ENCODE measurements around the gene P2RY12. TPM values are rescaled to one million over a fixed set of nuclear protein-coding genes. Genes with fewer than 3 reads are reported as not detected.
A peak's percentile ranks its signal among the peaks of the same experiment; 100 is the strongest.

The P2RY12 gene
- total RNA-seq, 4 donors from 2014 or later = 1.5 to 4.6 (median 2.8) TPM

DNA sequence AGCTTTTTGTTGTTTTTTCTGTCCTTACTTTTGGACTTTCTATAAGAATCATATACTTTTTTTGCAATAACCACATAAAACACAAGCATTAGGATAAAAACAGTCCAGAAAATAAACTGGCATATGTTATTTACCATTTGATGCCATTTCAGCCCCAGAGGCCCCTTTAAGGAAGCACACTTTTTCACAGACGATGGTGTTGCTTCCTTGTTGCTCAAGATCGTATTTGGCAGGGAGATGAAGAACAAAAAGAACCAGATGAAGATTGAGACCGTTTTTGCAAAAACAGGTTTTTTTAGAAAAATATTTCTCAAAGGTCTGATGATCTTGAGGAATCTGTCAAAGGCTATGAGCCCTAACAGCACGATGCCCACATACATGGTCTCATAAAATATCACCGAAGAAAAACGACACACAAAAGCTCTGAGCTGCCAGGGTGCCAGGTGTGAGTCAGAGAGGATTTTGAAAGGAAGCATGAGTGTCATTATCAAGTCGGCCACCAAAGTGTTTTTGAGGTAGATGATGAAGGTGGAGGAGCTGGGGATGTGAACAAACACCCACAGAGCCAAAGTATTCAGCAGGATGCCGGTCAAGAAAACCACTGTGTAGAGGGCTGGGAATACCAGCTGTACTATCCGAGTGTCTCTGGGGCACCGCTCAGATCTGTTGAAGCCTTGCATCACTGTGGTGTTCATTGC, 56.1 kb downstream of the P2RY12 start:
- peaks cover 0 to 8% (median 4%) of the 10 kb centered on the region in 4 donors for H3K4me1 ChIP-seq
- no peak for TF ChIP-seq POLR2AphosphoS5 (IDR thresholded peaks at IDR 0.05)
- no peak for TF ChIP-seq EP300 (IDR thresholded peaks at IDR 0.05)
- TF ChIP-seq POLR2A (IDR thresholded peaks at IDR 0.05; ENCODE audit: low read depth) = no peak
- no peak for TF ChIP-seq CTCF (IDR thresholded peaks at IDR 0.05)
- intact Hi-C loops (cut with DNase I) = no loop called here
- H3K36me3 ChIP-seq = no peaks in the 10 kb centered on the region
- 55% methylated on average over 10 of the region's 10 CpGs for WGBS
- H3K27me3 ChIP-seq = no peaks in the 10 kb centered on the region
- no peak for DNase-seq (ENCODE audit: extremely low spot score)
- peak overlapping the region; percentile 0 to 28 (median 8) for H3K4me3 ChIP-seq
- no peaks in the 10 kb centered on the region for H3K9me3 ChIP-seq
- no peak overlapping the region for H3K27ac ChIP-seq (replicated peaks in 1 of 4)

- Histone ChIP-seq H3K4me3 (peak overlapping the region; percentile 5 to 28 (median 8)), H3K4me1 (peaks cover 0 to 8% (median 4%) of the 10 kb centered on the region in 4 donors), H3K9me3 (no peaks in the 10 kb centered on the region), H3K27me3 (no peaks in the 10 kb centered on the region), H3K36me3 (no peaks in the 10 kb centered on the region), H3K27ac (replicated peaks in 1 of 4) (no peak overlapping the region)
- no peak for DNase-seq (ENCODE audit: extremely low spot score)
- no peak for TF ChIP-seq POLR2AphosphoS5 (IDR thresholded peaks at IDR 0.05)
- TF ChIP-seq CTCF (IDR thresholded peaks at IDR 0.05) = peak; percentile 28 to 74 (median 56)
- intact Hi-C loops (cut with DNase I) = no loop called here
- 25% methylated on average over 3 of the region's 3 CpGs for WGBS
Observed at GRCh38 chr3:151327571-151328198, 56.9 kb downstream of the P2RY12 start.

GRCh38 chr3:151322511-151322910, 62.0 kb downstream of the P2RY12 start:
- Histone ChIP-seq H3K4me1 (peaks cover 0 to 4% (median 2%) of the 10 kb centered on the region in 4 donors), H3K4me3 (no peak overlapping the region), H3K9me3 (no peaks in the 10 kb centered on the region), H3K27ac (replicated peaks in 1 of 4) (no peak overlapping the region), H3K27me3 (no peaks in the 10 kb centered on the region), H3K36me3 (no peaks in the 10 kb centered on the region)
- WGBS = 78% methylated on average over 1 of the region's 1 CpG
- no peak for DNase-seq (ENCODE audit: extremely low spot score)
- no peak for TF ChIP-seq POLR2AphosphoS5 (IDR thresholded peaks at IDR 0.05)
- no peak for TF ChIP-seq EP300 (IDR thresholded peaks at IDR 0.05)
- intact Hi-C loops (cut with DNase I) = no loop called here

DNA sequence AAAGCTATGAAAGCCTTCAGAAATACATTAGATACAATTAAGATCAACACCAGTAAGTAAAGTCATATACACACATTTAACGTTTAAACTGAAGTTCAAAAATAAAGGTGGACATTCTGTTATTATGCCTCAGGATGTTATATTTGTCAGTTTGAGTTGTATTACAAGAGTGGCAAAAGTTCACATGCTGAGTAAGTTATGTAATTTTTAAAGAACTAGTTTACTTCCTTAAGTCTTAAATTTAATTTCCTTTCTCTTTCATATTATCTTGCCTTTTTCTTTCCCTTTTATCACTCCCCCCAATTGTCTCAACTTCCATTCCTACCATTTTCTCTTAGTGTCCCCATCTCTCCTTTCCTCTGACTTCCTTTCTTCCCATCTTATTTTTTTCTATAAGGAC, 63.0 kb downstream of the P2RY12 start:
- H3K4me1 ChIP-seq = no peaks in the 10 kb centered on the region
- WGBS = 48% methylated on average over 1 of the region's 1 CpG

DNA sequence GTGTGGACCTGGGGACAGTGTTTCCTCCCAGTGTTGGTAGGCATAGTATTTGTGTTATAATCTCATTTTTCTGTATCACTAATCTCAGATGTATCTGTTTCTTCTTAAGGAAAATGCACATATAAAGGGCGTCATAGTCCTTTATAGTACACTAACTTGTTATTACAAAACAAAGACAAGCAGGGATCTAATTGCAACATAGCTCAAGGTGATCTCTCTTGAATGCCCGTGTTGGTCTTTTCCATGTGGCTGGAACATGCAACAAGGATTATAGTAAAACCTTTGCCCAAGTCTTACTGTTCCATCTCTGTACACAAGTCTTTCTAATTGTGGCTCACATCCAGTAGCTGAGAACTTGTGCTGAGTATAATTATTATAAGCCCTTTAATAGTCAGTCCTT, 64.4 kb downstream of the P2RY12 start:
- 84% methylated on average over 2 of the region's 2 CpGs for WGBS
- Histone ChIP-seq H3K27me3 (no peaks in the 10 kb centered on the region), H3K27ac (replicated peaks in 1 of 4) (no peak overlapping the region), H3K4me1 (no peaks in the 10 kb centered on the region), H3K4me3 (no peak overlapping the region), H3K9me3 (no peaks in the 10 kb centered on the region), H3K36me3 (no peaks in the 10 kb centered on the region)
- intact Hi-C loops (cut with DNase I) = no loop called here
- no peak for TF ChIP-seq CTCF (IDR thresholded peaks at IDR 0.05)
- no peak for TF ChIP-seq POLR2A (IDR thresholded peaks at IDR 0.05; ENCODE audit: low read depth)
- no peak for TF ChIP-seq EP300 (IDR thresholded peaks at IDR 0.05)
- TF ChIP-seq POLR2AphosphoS5 (IDR thresholded peaks at IDR 0.05) = no peak
- DNase-seq (ENCODE audit: extremely low spot score) = no peak

More for the DNA sequence above, 63.0 kb downstream of the P2RY12 start:
- H3K9me3 ChIP-seq = no peaks in the 10 kb centered on the region
- TF ChIP-seq EP300 (IDR thresholded peaks at IDR 0.05) = no peak
- H3K36me3 ChIP-seq = no peaks in the 10 kb centered on the region
- H3K27me3 ChIP-seq = no peaks in the 10 kb centered on the region
- intact Hi-C loops (cut with DNase I) = no loop called here
- DNase-seq (ENCODE audit: extremely low spot score) = no peak
- no peak overlapping the region for H3K27ac ChIP-seq (replicated peaks in 1 of 4)
- H3K4me3 ChIP-seq = no peak overlapping the region

Measured in esophagus muscularis mucosa (tissue), 4 donors.